Fibroblast of lung (primary cell): ENCODE measurements around the gene TC2N.

ENCODE experiments used
- CTCF ChIP-seq, 2 donors: IDR thresholded peaks in 1 of 2; conservative IDR thresholded peaks in 1 of 2; 1 replicate in 1 of 2; 2 replicates in 1 of 2; pipeline ENCODE4 v1.5.1; 2011 to 2012; ENCODE audit warnings: low read length in 2 of 2, control low read depth in 1 of 2, inconsistent platforms in 1 of 2, low read depth in 1 of 2, mild to moderate bottlenecking in 1 of 2
- EZH2 ChIP-seq: IDR thresholded peaks from 2 replicates; pipeline ENCODE4 v1.5.1; 2012; ENCODE audit warnings: low read length, control low read depth, mild to moderate bottlenecking; ENCODE audit errors: missing control alignments

GRCh38 chr14:91867316-91867988 is at the start of gene TC2N:
- no peak for TF ChIP-seq CTCF (conservative IDR thresholded peaks at IDR 0.05 in 1 of 2, IDR thresholded peaks at IDR 0.05 in 1 of 2; ENCODE audit: low read depth in 1 of 2, low read length in 2 of 2)
- no peak for TF ChIP-seq EZH2
